ENCODE data around the gene TSPAN12. TPM values are rescaled to one million over a fixed set of nuclear protein-coding genes. Genes with fewer than 3 reads are reported as not detected.

Gene TSPAN12
- total RNA-seq, 1 experiment from 2014 or later = 8.7 TPM

DNA sequence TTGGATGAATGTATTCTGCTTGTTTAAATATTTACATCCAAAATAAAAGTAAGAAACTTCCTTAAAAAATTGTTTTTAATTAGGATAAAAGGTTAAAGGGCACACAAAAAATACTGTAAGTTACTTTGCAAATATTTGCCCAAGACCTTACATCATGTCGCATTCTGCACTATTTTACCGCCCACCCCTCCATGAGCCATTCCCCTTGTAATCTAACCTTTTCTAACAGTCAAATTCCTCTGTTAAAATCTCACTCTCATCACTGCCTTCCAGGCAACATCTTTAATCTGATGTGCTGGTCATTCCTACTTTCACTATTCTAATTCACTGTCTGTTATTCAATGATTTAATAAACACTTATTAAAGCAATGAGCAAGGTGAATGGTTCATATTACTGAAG is 23.2 kb downstream of the TSPAN12 start:
- H3K9me3 Mint-ChIP-seq = peaks cover 6 to 13% of the 10 kb centered on the region in 2 experiments
- H3T11ph ChIP-seq (ENCODE audit: low read length) = no peak overlapping the region
- no peak overlapping the region for H3K14ac ChIP-seq (ENCODE audit: insufficient read depth, low read length)
- no peaks in the 10 kb centered on the region for H3K23me2 ChIP-seq (ENCODE audit: insufficient read length, low read depth, low read length, poor library complexity, severe bottlenecking)
- no peak overlapping the region for H3K4me3 Mint-ChIP-seq
- H4K20me1 ChIP-seq (ENCODE audit: control insufficient read depth, insufficient read depth, insufficient read length) = no peaks in the 10 kb centered on the region
- DNase-seq = no peak
- no peaks in the 10 kb centered on the region for H3K9me3 ChIP-seq (ENCODE audit: control insufficient read depth, low read depth, low read length)
- no peak overlapping the region for H3K23ac ChIP-seq (ENCODE audit: insufficient read length, low read depth, low read length)
- H3K4me2 ChIP-seq (ENCODE audit: insufficient read depth, insufficient read length, low read length) = no peak overlapping the region
- H2BK5ac ChIP-seq (ENCODE audit: insufficient read length, low read length) = no peak overlapping the region
- no peak overlapping the region for H3K27ac ChIP-seq (ENCODE audit: insufficient read length, low read depth, low read length)
- peaks cover 55 to 70% of the 10 kb centered on the region in 2 experiments for H3K4me1 Mint-ChIP-seq
- H3K27me3 Mint-ChIP-seq (ENCODE audit: low read depth) = no peaks in the 10 kb centered on the region
- H2AK5ac ChIP-seq (ENCODE audit: insufficient read length, low read length) = no peak overlapping the region
- H4K91ac ChIP-seq (ENCODE audit: insufficient read length, low read depth, low read length) = no peak overlapping the region
- no peaks in the 10 kb centered on the region for H3K27me3 ChIP-seq (ENCODE audit: insufficient read depth, low read length)
- H3K4ac ChIP-seq (ENCODE audit: low read depth, low read length) = no peak overlapping the region
- H2BK12ac ChIP-seq (ENCODE audit: insufficient read length, low read depth, low read length) = no peak overlapping the region
- no peak overlapping the region for H4K5ac ChIP-seq (ENCODE audit: insufficient read length, low read depth, low read length)
- no peak overlapping the region for H2BK15ac ChIP-seq (ENCODE audit: low read depth, low read length)
- no peaks in the 10 kb centered on the region for H3K79me2 ChIP-seq (ENCODE audit: insufficient read depth, low read length)
- H3K36me3 Mint-ChIP-seq (ENCODE audit: insufficient read depth in 1 of 3, low read depth in 3 of 3) = peaks cover 10 to 28% (median 23%) of the 10 kb centered on the region in 3 experiments
- H3K18ac ChIP-seq (ENCODE audit: insufficient read length, low read depth, low read length) = no peak overlapping the region
- H3K27ac Mint-ChIP-seq = peak overlapping the region in 1 of 3 experiments; percentile 23; a peak in 1 of 7 replicates
- H4K8ac ChIP-seq (replicated peaks; ENCODE audit: insufficient read length, low read depth, low read length) = no peak overlapping the region
- H2AFZ ChIP-seq (ENCODE audit: low read length) = no peak overlapping the region
- TF ChIP-seq, protein P1, sequence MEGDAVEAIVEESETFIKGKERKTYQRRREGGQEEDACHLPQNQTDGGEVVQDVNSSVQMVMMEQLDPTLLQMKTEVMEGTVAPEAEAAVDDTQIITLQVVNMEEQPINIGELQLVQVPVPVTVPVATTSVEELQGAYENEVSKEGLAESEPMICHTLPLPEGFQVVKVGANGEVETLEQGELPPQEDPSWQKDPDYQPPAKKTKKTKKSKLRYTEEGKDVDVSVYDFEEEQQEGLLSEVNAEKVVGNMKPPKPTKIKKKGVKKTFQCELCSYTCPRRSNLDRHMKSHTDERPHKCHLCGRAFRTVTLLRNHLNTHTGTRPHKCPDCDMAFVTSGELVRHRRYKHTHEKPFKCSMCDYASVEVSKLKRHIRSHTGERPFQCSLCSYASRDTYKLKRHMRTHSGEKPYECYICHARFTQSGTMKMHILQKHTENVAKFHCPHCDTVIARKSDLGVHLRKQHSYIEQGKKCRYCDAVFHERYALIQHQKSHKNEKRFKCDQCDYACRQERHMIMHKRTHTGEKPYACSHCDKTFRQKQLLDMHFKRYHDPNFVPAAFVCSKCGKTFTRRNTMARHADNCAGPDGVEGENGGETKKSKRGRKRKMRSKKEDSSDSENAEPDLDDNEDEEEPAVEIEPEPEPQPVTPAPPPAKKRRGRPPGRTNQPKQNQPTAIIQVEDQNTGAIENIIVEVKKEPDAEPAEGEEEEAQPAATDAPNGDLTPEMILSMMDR (conservative IDR thresholded peaks at IDR 0.05) = no peak
- no peaks in the 10 kb centered on the region for H3K79me1 ChIP-seq (ENCODE audit: insufficient read depth, low read depth, low read length, poor library complexity, severe bottlenecking)
- no peak overlapping the region for H2BK120ac ChIP-seq (ENCODE audit: low read depth, low read length, poor library complexity, severe bottlenecking)
- no peak overlapping the region for H3K9ac ChIP-seq (ENCODE audit: extremely low read depth, insufficient read length, low read length)
- no peak overlapping the region for H3K56ac ChIP-seq (ENCODE audit: insufficient read length, low read depth, low read length)
- no peak overlapping the region for H2BK20ac ChIP-seq (ENCODE audit: low read depth, low read length, poor library complexity, severe bottlenecking)
- H3K4me1 ChIP-seq (ENCODE audit: insufficient read depth, low read length) = peaks cover 7% of the 10 kb centered on the region
- WGBS (ENCODE audit: extremely low coverage, insufficient read length, low lambda C conversion rate) = no CpG with 5 or more reads among the region's 2 CpGs
